CD14-positive monocyte (primary cell): ENCODE data around the gene HTR1D. TPM values are rescaled to one million over a fixed set of nuclear protein-coding genes. Genes with fewer than 3 reads are reported as not detected.

Source experiments
- DNase-seq, 3 donors: peaks; one replicate each; pipeline ENCODE4 v3.0.0-alpha.2; 2011 to 2022
- H2AFZ ChIP-seq: 2 replicates; pipeline ENCODE4 v1.6.0; 2012; ENCODE audit warnings: mild to moderate bottlenecking, low read depth, low read length, inconsistent platforms; ENCODE audit not compliant: insufficient read depth, poor library complexity, severe bottlenecking
- H3K27ac ChIP-seq, 2 donors: 1 replicate in 1 of 2; 2 replicates in 1 of 2; pipeline ENCODE4 v1.5.1; 2012 to 2013; ENCODE audit warnings: low read length in 2 of 2, control low read depth in 1 of 2, inconsistent platforms in 1 of 2, low read depth in 1 of 2, mild to moderate bottlenecking in 1 of 2
- H3K27me3 ChIP-seq, 2 donors: one replicate each; pipeline versions ENCODE4 v1.6.0 to v1.6.1; 2011 to 2013; ENCODE audit warnings: low read length in 2 of 2; ENCODE audit not compliant: control insufficient read depth in 2 of 2, insufficient read depth in 2 of 2
- H3K36me3 ChIP-seq, 2 donors: replicated peaks in 1 of 2; 1 replicate in 1 of 2; 2 replicates in 1 of 2; pipeline versions ENCODE4 v1.5.1 to v1.6.1; 2012 to 2013; ENCODE audit warnings: low read length in 2 of 2, control low read depth in 1 of 2, inconsistent platforms in 1 of 2, mild to moderate bottlenecking in 1 of 2; ENCODE audit not compliant: insufficient read depth in 2 of 2, control insufficient read depth in 1 of 2
- H3K4me1 ChIP-seq, 2 donors: 1 replicate in 1 of 2; 2 replicates in 1 of 2; pipeline versions ENCODE4 v1.5.1 to v1.6.1; 2012 to 2013; ENCODE audit warnings: low read length in 2 of 2, control low read depth in 1 of 2, inconsistent platforms in 1 of 2, mild to moderate bottlenecking in 1 of 2, moderate library complexity in 1 of 2; ENCODE audit not compliant: insufficient read depth in 2 of 2, control insufficient read depth in 1 of 2
- H3K4me2 ChIP-seq: replicated peaks from 2 replicates; pipeline ENCODE3; 2012; ENCODE audit warnings: low read length, moderate library complexity, mild to moderate bottlenecking; ENCODE audit not compliant: poor library complexity, severe bottlenecking; ENCODE audit errors: extremely low read depth
- H3K4me3 ChIP-seq, 3 experiments: fragments of 200-600 bp in 1 of 3; sonication (generic) in 1 of 3; replicated peaks in 1 of 3; 1 replicate in 2 of 3; 2 replicates in 1 of 3; pipeline ENCODE4 v1.5.1; 2011 to 2013; ENCODE audit warnings: low read length in 3 of 3, mild to moderate bottlenecking in 3 of 3, control low read depth in 2 of 3, low read depth in 2 of 3, inconsistent platforms in 1 of 3, moderate library complexity in 1 of 3
- H3K79me2 ChIP-seq: 2 replicates; pipeline ENCODE4 v1.6.0; 2012; ENCODE audit warnings: mild to moderate bottlenecking, control low read depth, inconsistent platforms, low read length, moderate library complexity; ENCODE audit not compliant: insufficient read depth
- H3K9ac ChIP-seq: 2 replicates; pipeline ENCODE4 v1.6.0; 2017; ENCODE audit warnings: low read length, mild to moderate bottlenecking; ENCODE audit not compliant: insufficient read depth, poor library complexity, severe bottlenecking
- H3K9me3 ChIP-seq, 2 donors: replicated peaks in 1 of 2; 1 replicate in 1 of 2; 2 replicates in 1 of 2; pipeline versions ENCODE4 v1.5.1 to v1.6.1; 2012 to 2013; ENCODE audit warnings: low read length in 2 of 2, control low read depth in 1 of 2; ENCODE audit not compliant: control insufficient read depth in 1 of 2, insufficient read depth in 1 of 2
- H4K20me1 ChIP-seq: 2 replicates; pipeline ENCODE4 v1.6.0; 2012; ENCODE audit warnings: mild to moderate bottlenecking, low read length, control low read depth, moderate library complexity; ENCODE audit not compliant: insufficient read depth
- H3K27ac Mint-ChIP-seq, 7 donors: one replicate each; pipeline ENCODE4 v1.8.0; 2020; ENCODE audit warnings: mild to moderate bottlenecking in 7 of 7, mixed read lengths in 7 of 7, moderate library complexity in 6 of 7, inconsistent platforms in 2 of 7
- H3K27me3 Mint-ChIP-seq, 3 donors: one replicate each; pipeline ENCODE4 v1.8.0; 2021 to 2022; ENCODE audit warnings: low read depth in 3 of 3, mild to moderate bottlenecking in 3 of 3, mixed read lengths in 3 of 3, moderate library complexity in 3 of 3, inconsistent platforms in 1 of 3
- H3K36me3 Mint-ChIP-seq, 2 donors: one replicate each; pipeline ENCODE4 v1.8.0; 2020; ENCODE audit warnings: mixed read lengths in 2 of 2, inconsistent platforms in 1 of 2, mild to moderate bottlenecking in 1 of 2
- H3K4me1 Mint-ChIP-seq: one replicate; pipeline ENCODE4 v1.8.0; 2020; ENCODE audit warnings: mild to moderate bottlenecking, mixed read lengths
- H3K4me3 Mint-ChIP-seq, 2 donors: one replicate each; pipeline ENCODE4 v1.8.0; 2020; ENCODE audit warnings: mild to moderate bottlenecking in 2 of 2, mixed read lengths in 2 of 2, moderate library complexity in 1 of 2
- H3K9me3 Mint-ChIP-seq, 7 donors: one replicate each; pipeline ENCODE4 v1.8.0; 2020 to 2022; ENCODE audit warnings: mixed read lengths in 7 of 7, mild to moderate bottlenecking in 6 of 7, moderate library complexity in 6 of 7, inconsistent platforms in 2 of 7
- CTCF ChIP-seq: fragments of 200-600 bp; IDR thresholded peaks from one replicate; pipeline ENCODE4 v1.8.0; 2022; ENCODE audit warnings: antibody characterized with exemption, mild to moderate bottlenecking
- WGBS: methylation state at CpG from one replicate; pipeline ENCODE4 v1.1.5; 2013; ENCODE audit warnings: missing lambda C conversion rate; ENCODE audit not compliant: insufficient coverage; 5-methylcytosine and 5-hydroxymethylcytosine counted together
- intact Hi-C, 2 donors: fragments of 100-400 bp; cut with micrococcal nuclease; formaldehyde crosslinking; loops; one replicate each; pipeline versions ENCODE4 v1.15.0 to v1.15.1; 2023
- polyA plus RNA-seq, 3 donors: library from polyadenylated mRNA; depleted of rRNA in 1 of 3; unstranded in 2 of 3; stranded (reverse) in 1 of 3; fragments of 300-500 nt in 2 of 3; fragments of >200 nt in 1 of 3; fragmentation: Illumina TruSeq in 2 of 3; gene quantifications; 1 replicate in 2 of 3; 2 replicates in 1 of 3; pipeline ENCODE4 v1.2.3, GENCODE V29; 2012 to 2021

Gene HTR1D
- polyA plus RNA-seq, 3 donors: not detected

GRCh38 chr1:23210963-23211362 lies 6.3 kb downstream of the HTR1D start:
- no peaks in the 10 kb centered on the region for H3K36me3 ChIP-seq
- no peak overlapping the region for H3K4me2 ChIP-seq
- H3K79me2 ChIP-seq: no peaks in the 10 kb centered on the region
- Mint-ChIP-seq H3K9me3 (no peaks in the 10 kb centered on the region), H3K27me3 (peaks cover 24 to 33% (median 29%) of the 10 kb centered on the region in 3 donors), H3K4me3 (no peak overlapping the region), H3K36me3 (no peaks in the 10 kb centered on the region), H3K27ac (no peak overlapping the region), H3K4me1 (no peaks in the 10 kb centered on the region)
- H3K9me3 ChIP-seq: peaks cover 0 to 1% of the 10 kb centered on the region in 2 donors
- WGBS: no CpG with 5 or more reads among the region's 2 CpGs
- peaks cover under 1 to 15% of the 10 kb centered on the region in 2 donors for H3K27me3 ChIP-seq
- no peak overlapping the region for H3K27ac ChIP-seq
- no peak overlapping the region for H3K4me3 ChIP-seq
- intact Hi-C loops: no loop called here
- H3K9ac ChIP-seq: no peak overlapping the region
- no peaks in the 10 kb centered on the region for H4K20me1 ChIP-seq
- DNase-seq: no peak
- H3K4me1 ChIP-seq: no peaks in the 10 kb centered on the region
- H2AFZ ChIP-seq: no peak overlapping the region
- TF ChIP-seq CTCF: no peak

GRCh38 chr1:23210351-23210785 lies 6.9 kb downstream of the HTR1D start:
- H3K27ac ChIP-seq: no peak overlapping the region
- no peak overlapping the region for H3K4me3 Mint-ChIP-seq
- no peaks in the 10 kb centered on the region for H3K36me3 Mint-ChIP-seq
- WGBS: 57% methylated on average over 3 of the region's 6 CpGs
- H3K4me3 ChIP-seq: no peak overlapping the region
- DNase-seq: no peak
- H3K36me3 ChIP-seq: no peaks in the 10 kb centered on the region
- intact Hi-C loops: no loop called here
- H3K9me3 ChIP-seq: no peaks in the 10 kb centered on the region
- no peaks in the 10 kb centered on the region for H3K4me1 Mint-ChIP-seq
- H3K9me3 Mint-ChIP-seq: no peaks in the 10 kb centered on the region
- no peaks in the 10 kb centered on the region for H3K4me1 ChIP-seq
- no peaks in the 10 kb centered on the region for H3K79me2 ChIP-seq
- H3K4me2 ChIP-seq: no peak overlapping the region
- no peak overlapping the region for H2AFZ ChIP-seq
- peaks cover 0 to 9% of the 10 kb centered on the region in 2 donors for H3K27me3 ChIP-seq
- H3K27me3 Mint-ChIP-seq: peaks cover 22 to 28% (median 26%) of the 10 kb centered on the region in 3 donors
- H3K27ac Mint-ChIP-seq: no peak overlapping the region
- H4K20me1 ChIP-seq: no peaks in the 10 kb centered on the region
- H3K9ac ChIP-seq: no peak overlapping the region
- no peak for TF ChIP-seq CTCF
